ENCODE measurements around the gene TMEM52. TPM values are rescaled to one million over a fixed set of nuclear protein-coding genes. Genes with fewer than 3 reads are reported as not detected.

TMEM52 gene
- total RNA-seq, 1 donor from 2014 or later, result 1.4 TPM

DNA sequence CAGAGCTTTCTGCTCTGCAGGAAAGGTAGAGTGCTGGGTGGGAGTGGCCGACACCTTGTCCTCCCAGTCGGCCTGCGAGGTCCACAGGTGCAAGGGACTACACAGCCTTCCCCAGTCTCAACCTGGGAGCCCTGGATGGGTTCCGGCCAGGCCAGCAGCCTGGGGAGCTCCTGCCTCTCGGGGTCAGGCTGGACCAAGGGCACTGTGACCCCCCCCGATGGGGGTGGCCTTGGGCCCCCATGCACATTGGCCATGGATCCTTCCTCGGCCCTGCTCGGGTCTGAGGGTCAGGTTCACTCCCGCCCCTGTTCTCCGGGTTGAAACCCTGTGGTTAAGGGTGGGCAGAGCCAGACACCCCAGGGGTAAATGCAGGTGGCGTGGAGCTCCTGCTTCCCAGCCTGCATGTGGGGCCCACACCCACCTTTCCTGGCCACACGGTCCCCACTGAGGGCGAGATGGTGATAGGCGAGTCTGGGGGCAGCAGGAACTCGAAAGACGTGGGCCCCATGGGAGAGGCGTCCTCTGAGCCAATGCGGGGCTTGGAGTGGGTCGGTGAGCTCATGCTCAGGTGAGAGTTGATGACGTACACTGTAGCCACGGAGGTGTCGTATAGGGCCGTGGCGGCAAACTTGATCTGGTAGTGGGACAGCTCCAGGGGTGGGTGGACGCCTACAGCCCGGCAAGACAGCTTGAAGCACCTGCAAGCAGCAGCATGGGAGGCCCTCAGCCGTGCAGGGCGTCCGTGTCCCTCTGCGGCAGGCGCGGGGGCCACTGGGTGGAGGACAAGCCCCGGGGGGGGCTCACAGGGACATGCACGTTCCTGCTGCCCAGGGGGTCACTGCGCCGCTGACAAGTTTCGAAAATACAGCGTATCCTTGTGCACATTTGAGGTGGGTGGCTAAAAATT is 10.8 kb upstream of the TMEM52 start:
- Mint-ChIP-seq H3K9me3 (ENCODE audit: unreplicated experiment) (no peaks in the 10 kb centered on the region), H3K27ac (ENCODE audit: unreplicated experiment) (no peak overlapping the region), H3K27me3 (ENCODE audit: low read depth, unreplicated experiment) (peaks cover 2% of the 10 kb centered on the region), H3K4me1 (ENCODE audit: low read depth, unreplicated experiment) (no peaks in the 10 kb centered on the region), H3K36me3 (ENCODE audit: low read depth, unreplicated experiment) (no peaks in the 10 kb centered on the region), H3K4me3 (ENCODE audit: unreplicated experiment) (no peak overlapping the region)
- Histone ChIP-seq H2AFZ (ENCODE audit: low read depth, low read length) (no peak overlapping the region), H3K27me3 (ENCODE audit: insufficient read depth, low read length) (no peaks in the 10 kb centered on the region), H3K79me2 (ENCODE audit: insufficient read depth, low read length) (no peaks in the 10 kb centered on the region), H3K4me2 (ENCODE audit: low read length) (no peak overlapping the region), H3K36me3 (ENCODE audit: insufficient read depth, low read length) (no peaks in the 10 kb centered on the region), H3K4me3 (ENCODE audit: insufficient read depth, low read depth, low read length) (no peak overlapping the region), H3K4me1 (ENCODE audit: insufficient read depth, low read length) (no peaks in the 10 kb centered on the region), H3K9me3 (ENCODE audit: insufficient read depth, low read depth, low read length) (peaks cover 5% of the 10 kb centered on the region), H3K27ac (ENCODE audit: low read depth, low read length) (no peak overlapping the region), H4K20me1 (ENCODE audit: insufficient read depth, low read length) (no peaks in the 10 kb centered on the region), H3K9ac (ENCODE audit: low read length) (no peak overlapping the region)
- TF ChIP-seq EZH2 (IDR thresholded peaks at IDR 0.05; ENCODE audit: insufficient read depth, low read length), result no peak
- TF ChIP-seq, protein P1, sequence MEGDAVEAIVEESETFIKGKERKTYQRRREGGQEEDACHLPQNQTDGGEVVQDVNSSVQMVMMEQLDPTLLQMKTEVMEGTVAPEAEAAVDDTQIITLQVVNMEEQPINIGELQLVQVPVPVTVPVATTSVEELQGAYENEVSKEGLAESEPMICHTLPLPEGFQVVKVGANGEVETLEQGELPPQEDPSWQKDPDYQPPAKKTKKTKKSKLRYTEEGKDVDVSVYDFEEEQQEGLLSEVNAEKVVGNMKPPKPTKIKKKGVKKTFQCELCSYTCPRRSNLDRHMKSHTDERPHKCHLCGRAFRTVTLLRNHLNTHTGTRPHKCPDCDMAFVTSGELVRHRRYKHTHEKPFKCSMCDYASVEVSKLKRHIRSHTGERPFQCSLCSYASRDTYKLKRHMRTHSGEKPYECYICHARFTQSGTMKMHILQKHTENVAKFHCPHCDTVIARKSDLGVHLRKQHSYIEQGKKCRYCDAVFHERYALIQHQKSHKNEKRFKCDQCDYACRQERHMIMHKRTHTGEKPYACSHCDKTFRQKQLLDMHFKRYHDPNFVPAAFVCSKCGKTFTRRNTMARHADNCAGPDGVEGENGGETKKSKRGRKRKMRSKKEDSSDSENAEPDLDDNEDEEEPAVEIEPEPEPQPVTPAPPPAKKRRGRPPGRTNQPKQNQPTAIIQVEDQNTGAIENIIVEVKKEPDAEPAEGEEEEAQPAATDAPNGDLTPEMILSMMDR (IDR thresholded peaks at IDR 0.05; ENCODE audit: insufficient read depth, low read depth, low read length), result no peak
- no peak for FAIRE-seq
- DNase-seq (ENCODE audit: low read depth), result no peak

- H3K36me3 Mint-ChIP-seq (ENCODE audit: low read depth, unreplicated experiment), result no peaks in the 10 kb centered on the region
- H3K4me1 ChIP-seq (ENCODE audit: insufficient read depth, low read length), result no peaks in the 10 kb centered on the region
- no peak overlapping the region for H3K27ac Mint-ChIP-seq (ENCODE audit: unreplicated experiment)
- no peak overlapping the region for H3K4me2 ChIP-seq (ENCODE audit: low read length)
- H3K4me3 ChIP-seq (ENCODE audit: insufficient read depth, low read depth, low read length), result no peak overlapping the region
- H3K27ac ChIP-seq (ENCODE audit: low read depth, low read length), result no peak overlapping the region
- TF ChIP-seq EZH2 (IDR thresholded peaks at IDR 0.05; ENCODE audit: insufficient read depth, low read length), result no peak
- TF ChIP-seq, protein P1 (IDR thresholded peaks at IDR 0.05; ENCODE audit: insufficient read depth, low read depth, low read length), result no peak
- no peaks in the 10 kb centered on the region for H3K79me2 ChIP-seq (ENCODE audit: insufficient read depth, low read length)
- peaks cover 7% of the 10 kb centered on the region for H3K27me3 Mint-ChIP-seq (ENCODE audit: low read depth, unreplicated experiment)
- H3K4me3 Mint-ChIP-seq (ENCODE audit: unreplicated experiment), result no peak overlapping the region
- no peaks in the 10 kb centered on the region for H3K27me3 ChIP-seq (ENCODE audit: insufficient read depth, low read length)
- no peaks in the 10 kb centered on the region for H4K20me1 ChIP-seq (ENCODE audit: insufficient read depth, low read length)
- H3K9ac ChIP-seq (ENCODE audit: low read length), result no peak overlapping the region
- FAIRE-seq (no peak), DNase-seq (ENCODE audit: low read depth) (no peak)
- H3K9me3 Mint-ChIP-seq (ENCODE audit: unreplicated experiment), result no peaks in the 10 kb centered on the region
- H3K36me3 ChIP-seq (ENCODE audit: insufficient read depth, low read length), result no peaks in the 10 kb centered on the region
- H2AFZ ChIP-seq (ENCODE audit: low read depth, low read length), result no peak overlapping the region
- no peaks in the 10 kb centered on the region for H3K9me3 ChIP-seq (ENCODE audit: insufficient read depth, low read depth, low read length)
- no peaks in the 10 kb centered on the region for H3K4me1 Mint-ChIP-seq (ENCODE audit: low read depth, unreplicated experiment)
Measured at GRCh38 chr1:1929102-1929638, 10.1 kb upstream of the TMEM52 start.
